CD4-positive, alpha-beta memory T cell (primary cell): ENCODE results near the gene VAV2. TPM values are rescaled to one million over a fixed set of nuclear protein-coding genes. Genes with fewer than 3 reads are reported as not detected.

Experiments used
- CTCF ChIA-PET: fragments of 350-600 bp; sonication (Branson Sonifier 250); formaldehyde crosslinking; loops from one replicate; lab custom pipeline; 2021; ENCODE audit warnings: inconsistent platforms; ENCODE audit not compliant: partially characterized antibody; lab: Charles Lee
- POLR2A ChIA-PET: fragments of 350-600 bp; sonication (Branson Sonifier 250); formaldehyde crosslinking; loops from one replicate; lab custom pipeline; 2021; ENCODE audit not compliant: partially characterized antibody; lab: Charles Lee
- DNase-seq, 5 donors: peaks; one replicate each; pipeline versions ENCODE4 v3.0.0 to v3.0.0-alpha.2; 2020 to 2022; ENCODE audit warnings: mixed read lengths in 1 of 5
- H3K27ac ChIP-seq: one replicate; pipeline ENCODE4 v1.7.0; 2013; ENCODE audit warnings: low read depth, low read length
- H3K27me3 ChIP-seq: 2 replicates; pipeline ENCODE4 v1.7.0; 2013; ENCODE audit warnings: mild to moderate bottlenecking, low read length, moderate library complexity; ENCODE audit not compliant: insufficient read depth
- H3K36me3 ChIP-seq: 2 replicates; pipeline ENCODE4 v1.7.0; 2013; ENCODE audit warnings: mild to moderate bottlenecking, low read length, moderate library complexity; ENCODE audit not compliant: insufficient read depth
- H3K4me1 ChIP-seq: 2 replicates; pipeline ENCODE4 v1.7.0; 2013; ENCODE audit warnings: mild to moderate bottlenecking, low read length, moderate library complexity; ENCODE audit not compliant: insufficient read depth
- H3K4me3 ChIP-seq, 2 donors: one replicate each; pipeline ENCODE4 v1.7.0; 2013; ENCODE audit warnings: low read length in 2 of 2, mild to moderate bottlenecking in 1 of 2
- H3K9me3 ChIP-seq, 2 donors: one replicate each; pipeline ENCODE4 v1.7.0; 2013; ENCODE audit warnings: low read length in 2 of 2, control low read depth in 1 of 2; ENCODE audit not compliant: control insufficient read depth in 1 of 2
- H3K27ac Mint-ChIP-seq, 7 donors: one replicate each; pipeline ENCODE4 v1.8.0; 2020 to 2021; ENCODE audit warnings: mixed read lengths in 7 of 7, mild to moderate bottlenecking in 6 of 7, inconsistent platforms in 3 of 7, moderate library complexity in 3 of 7
- H3K27me3 Mint-ChIP-seq, 2 donors: one replicate each; pipeline ENCODE4 v1.8.0; 2020 to 2021; ENCODE audit warnings: mixed read lengths in 2 of 2
- H3K36me3 Mint-ChIP-seq, 2 donors: one replicate each; pipeline ENCODE4 v1.8.0; 2020 to 2021; ENCODE audit warnings: mixed read lengths in 2 of 2, inconsistent platforms in 1 of 2, mild to moderate bottlenecking in 1 of 2
- H3K4me1 Mint-ChIP-seq, 4 donors: one replicate each; pipeline ENCODE4 v1.8.0; 2020 to 2021; ENCODE audit warnings: mixed read lengths in 4 of 4, mild to moderate bottlenecking in 1 of 4
- H3K4me3 Mint-ChIP-seq, 8 donors: one replicate each; pipeline ENCODE4 v1.8.0; 2020 to 2021; ENCODE audit warnings: mixed read lengths in 8 of 8, mild to moderate bottlenecking in 7 of 8, moderate library complexity in 6 of 8, inconsistent platforms in 3 of 8
- H3K9me3 Mint-ChIP-seq, 8 donors: one replicate each; pipeline ENCODE4 v1.8.0; 2020 to 2021; ENCODE audit warnings: mixed read lengths in 8 of 8, mild to moderate bottlenecking in 5 of 8, inconsistent platforms in 3 of 8, moderate library complexity in 1 of 8
- intact Hi-C: fragments of 100-400 bp; cut with micrococcal nuclease; formaldehyde crosslinking; loops from one replicate; pipeline ENCODE4 v1.15.1; 2023
- polyA plus RNA-seq, 2 donors: library from polyadenylated mRNA; unstranded; fragments of 300-500 nt; fragmentation: Illumina TruSeq; gene quantifications; one replicate each; pipeline ENCODE4 v1.2.3, GENCODE V29; 2021
- total RNA-seq, 2 experiments: library from RNA; stranded (reverse); gene quantifications; one replicate each; pipeline ENCODE4 v1.2.3, GENCODE V29; 2021

Gene VAV2
- total and polyA plus RNA-seq, 4 experiments from 2014 or later: 0.26 to 3.0 (median 1.0) TPM

- Mint-ChIP-seq H3K4me1 (peaks cover 2 to 12% (median 4%) of the 10 kb centered on the region in 4 donors), H3K36me3 (no peaks in the 10 kb centered on the region), H3K9me3 (no peaks in the 10 kb centered on the region), H3K27me3 (peaks cover 0 to 10% of the 10 kb centered on the region in 2 donors), H3K27ac (peak overlapping the region in 2 of 7 donors; percentile 6 to 50), H3K4me3 (no peak overlapping the region)
- no peaks in the 10 kb centered on the region for H3K27me3 ChIP-seq
- H3K9me3 ChIP-seq: no peaks in the 10 kb centered on the region
- no peaks in the 10 kb centered on the region for H3K36me3 ChIP-seq
- CTCF ChIA-PET: interaction anchor here (0.6 to 2.0 kb wide), 5 partner anchors 11 to 58 kb away, joined by 3 to 6 read pairs (median 3); no protein-coding TSS in a partner anchor
- POLR2A ChIA-PET: no interaction called here
- no peak overlapping the region for H3K27ac ChIP-seq
- DNase-seq: no peak
- intact Hi-C loops: loop anchor here (1.0 kb wide), 1 partner anchor 58 kb away; no protein-coding TSS in a partner anchor
- peaks cover 6% of the 10 kb centered on the region for H3K4me1 ChIP-seq
- H3K4me3 ChIP-seq: no peak overlapping the region
These were observed 277.4 kb downstream of the VAV2 start for GRCh38 chr9:133714606-133715294.

- CTCF ChIA-PET: interaction anchor here (1.1 to 2.0 kb wide), 3 partner anchors 28 to 58 kb away, joined by 3 to 6 read pairs (median 3); no protein-coding TSS in a partner anchor
- Histone ChIP-seq H3K4me3 (no peak overlapping the region), H3K36me3 (no peaks in the 10 kb centered on the region), H3K9me3 (no peaks in the 10 kb centered on the region), H3K4me1 (peaks cover 13% of the 10 kb centered on the region), H3K27me3 (no peaks in the 10 kb centered on the region), H3K27ac (no peak overlapping the region)
- no peak for DNase-seq
- intact Hi-C loops: no loop called here
- Mint-ChIP-seq H3K9me3 (no peaks in the 10 kb centered on the region), H3K4me3 (no peak overlapping the region), H3K36me3 (no peaks in the 10 kb centered on the region), H3K27ac (peak overlapping the region in 1 of 7 donors; percentile 53), H3K27me3 (peaks cover 0 to 8% of the 10 kb centered on the region in 2 donors), H3K4me1 (peaks cover 8 to 19% (median 11%) of the 10 kb centered on the region in 4 donors)
- POLR2A ChIA-PET: no interaction called here
These were observed 278.1 kb downstream of the VAV2 start for GRCh38 chr9:133713960-133714495.

GRCh38 chr9:133713150-133713959 is 278.8 kb downstream of the VAV2 start:
- no peaks in the 10 kb centered on the region for H3K9me3 Mint-ChIP-seq
- intact Hi-C loops: no loop called here
- H3K36me3 Mint-ChIP-seq: no peaks in the 10 kb centered on the region
- peaks cover 17% of the 10 kb centered on the region for H3K4me1 ChIP-seq
- ChIA-PET POLR2A (no interaction called here), CTCF (no interaction called here)
- H3K4me3 Mint-ChIP-seq: no peak overlapping the region
- no peaks in the 10 kb centered on the region for H3K27me3 ChIP-seq
- H3K9me3 ChIP-seq: no peaks in the 10 kb centered on the region
- DNase-seq: no peak
- H3K36me3 ChIP-seq: no peaks in the 10 kb centered on the region
- peak overlapping the region in 1 of 7 donors; percentile 23 for H3K27ac Mint-ChIP-seq
- no peak overlapping the region for H3K4me3 ChIP-seq
- peaks cover 0 to 8% of the 10 kb centered on the region in 2 donors for H3K27me3 Mint-ChIP-seq
- H3K27ac ChIP-seq: no peak overlapping the region
- H3K4me1 Mint-ChIP-seq: peaks cover 8 to 19% (median 11%) of the 10 kb centered on the region in 4 donors

- no peak overlapping the region for H3K27ac ChIP-seq
- Mint-ChIP-seq H3K9me3 (no peaks in the 10 kb centered on the region), H3K27me3 (peaks cover 0 to 4% of the 10 kb centered on the region in 2 donors), H3K36me3 (no peaks in the 10 kb centered on the region), H3K4me3 (no peak overlapping the region), H3K4me1 (peaks cover 8 to 19% (median 11%) of the 10 kb centered on the region in 4 donors), H3K27ac (peak overlapping the region in 2 of 7 donors; percentile 32 to 77)
- DNase-seq: no peak
- no peak overlapping the region for H3K4me3 ChIP-seq
- intact Hi-C loops: no loop called here
- no peaks in the 10 kb centered on the region for H3K9me3 ChIP-seq
- H3K4me1 ChIP-seq: peaks cover 17% of the 10 kb centered on the region
- CTCF ChIA-PET: interaction anchor here (0.9 kb wide), 1 partner anchor 35 kb away, joined by 3 read pairs; no protein-coding TSS in a partner anchor
- no peaks in the 10 kb centered on the region for H3K27me3 ChIP-seq
- POLR2A ChIA-PET: interaction anchor here (0.6 kb wide), 1 partner anchor 103 kb away, joined by 3 read pairs; no protein-coding TSS in a partner anchor
- no peaks in the 10 kb centered on the region for H3K36me3 ChIP-seq
These were observed 279.7 kb downstream of the VAV2 start for GRCh38 chr9:133712221-133713100.

Other genes starting within 250 kb of the VAV2 start
- 10 to 100 TPM; 18.3 to 21.5 TPM for gene BRD3OS, start 33.2 kb upstream of the VAV2 start, total RNA-seq
- gene BRD3OS, start 33.2 kb upstream of the VAV2 start, polyA plus RNA-seq: 10 to 100 TPM; 18.4 to 33.1 TPM
- gene BRD3, start 75.7 kb upstream of the VAV2 start, total RNA-seq: 10 to 100 TPM; 40.8 to 48.5 TPM
- gene BRD3, start 75.7 kb upstream of the VAV2 start, polyA plus RNA-seq: 10 to 100 TPM; 16.0 to 20.2 TPM
- 10 to 100 TPM; 30.3 to 32.7 TPM for gene WDR5, start 143.8 kb upstream of the VAV2 start, total RNA-seq
- 10 to 100 TPM; 14.6 to 16.5 TPM for gene WDR5, start 143.8 kb upstream of the VAV2 start, polyA plus RNA-seq
- gene RNU6ATAC, start 172.2 kb upstream of the VAV2 start, total RNA-seq: 100 to 1,000 TPM; 102 to 106 TPM
- gene RNU6ATAC, start 172.2 kb upstream of the VAV2 start, polyA plus RNA-seq: not detected